OCI-LY3 (cell line): Measurements from ENCODE around the gene PLD6.

Experiments used
- CTCF ChIP-seq: fragments of 200-600, 300-600 bp; sonication (generic); IDR thresholded peaks from 2 replicates; pipeline ENCODE4 v1.5.1; 2014; ENCODE audit warnings: antibody characterized with exemption, low read length, low read depth
- EZH2phosphoT487 ChIP-seq: fragments of 200-600 bp; shearing (Covaris generic); IDR thresholded peaks from 2 replicates; pipeline ENCODE4 v1.6.1; 2018; ENCODE audit warnings: antibody characterized with exemption, mixed run types, low read depth

- TF ChIP-seq CTCF, result no peak
- no peak for TF ChIP-seq EZH2phosphoT487
Observed at GRCh38 chr17:17191961-17192381, 14.2 kb downstream of the PLD6 start.
